HG02981 (cell line): ENCODE results near the gene EMP3.

ENCODE experiments used
- ATAC-seq: cut with Tn5 transposase; IDR thresholded peaks from one replicate; pipeline ENCODE4 v1.9.1; 2021; ENCODE audit warnings: mild to moderate bottlenecking, moderate library complexity; ENCODE audit not compliant: unreplicated experiment

The EMP3 gene

GRCh38 chr19:48342841-48343540 lies 17.6 kb downstream of the EMP3 start:
- no peak for ATAC-seq

GRCh38 chr19:48344892-48345291 lies 19.5 kb downstream of the EMP3 start:
- ATAC-seq: no peak

GRCh38 chr19:48346191-48346590 lies 20.8 kb downstream of the EMP3 start:
- ATAC-seq: no peak

- ATAC-seq: no peak
Observed at GRCh38 chr19:48348045-48348444, 22.7 kb downstream of the EMP3 start.

- no peak for ATAC-seq
Observed at GRCh38 chr19:48348737-48349136, 23.4 kb downstream of the EMP3 start.

- ATAC-seq: no peak
Observed at GRCh38 chr19:48350856-48351255, 25.5 kb downstream of the EMP3 start.

GRCh38 chr19:48351341-48351752 lies 26.0 kb downstream of the EMP3 start:
- ATAC-seq: no peak

- no peak for ATAC-seq
Observed at GRCh38 chr19:48353677-48354076, 28.3 kb downstream of the EMP3 start.

GRCh38 chr19:48354332-48354992 lies 29.1 kb downstream of the EMP3 start:
- no peak for ATAC-seq

GRCh38 chr19:48355365-48355954 lies 30.1 kb downstream of the EMP3 start:
- no peak for ATAC-seq

GRCh38 chr19:48359123-48359522 lies 33.8 kb downstream of the EMP3 start:
- no peak for ATAC-seq

GRCh38 chr19:48361912-48362311 lies 36.6 kb downstream of the EMP3 start:
- no peak for ATAC-seq

- ATAC-seq: peak; percentile 45
Observed at GRCh38 chr19:48362716-48363499, 37.6 kb downstream of the EMP3 start.

GRCh38 chr19:48363500-48363809 lies 38.1 kb downstream of the EMP3 start:
- peak; percentile 2 for ATAC-seq

- ATAC-seq: peak; percentile 83
Observed at GRCh38 chr19:48363810-48364597, 38.7 kb downstream of the EMP3 start, which contains the start of the genes SYNGR4 and TMEM143. SYNGR4 (plus strand) TSS chr19:48364367; CDS start chr19:48365843, 1,476 bp downstream. TMEM143 (minus strand) TSS chr19:48363940; CDS start chr19:48363920, 20 bp downstream.

GRCh38 chr19:48364598-48365348 lies 39.4 kb downstream of the EMP3 start:
- ATAC-seq: no peak

GRCh38 chr19:48365602-48366001 lies 40.2 kb downstream of the EMP3 start:
- no peak for ATAC-seq

- ATAC-seq: no peak
Observed at GRCh38 chr19:48367855-48368254, 42.5 kb downstream of the EMP3 start.

GRCh38 chr19:48368936-48369335 lies 43.6 kb downstream of the EMP3 start:
- ATAC-seq: no peak

GRCh38 chr19:48370955-48371354 lies 45.6 kb downstream of the EMP3 start:
- ATAC-seq: no peak
